Panc1 (cell line): ENCODE results near the gene FAM107A. TPM values are rescaled to one million over a fixed set of nuclear protein-coding genes. Genes with fewer than 3 reads are reported as not detected.

Source experiments
- ATAC-seq: fragments of 200-7000 bp; cut with Tn5 transposase; 2 replicates; pipeline ENCODE4 v1.9.1; 2020; ENCODE audit warnings: mild to moderate bottlenecking, moderate library complexity
- BruUV-seq: library from RNA; stranded (reverse); fragments of 400-500 nt; replicated peaks from 2 replicates; lab custom pipeline; 2021; lab: Mats Ljungman, UMichigan
- CTCF ChIA-PET: fragments of 300-600 bp; sonication (Branson Sonifier 250); formaldehyde crosslinking; loops from one replicate; lab custom pipeline; 2022; ENCODE audit warnings: antibody characterized with exemption; lab: Charles Lee
- POLR2A ChIA-PET: fragments of 300-600 bp; sonication (Branson Sonifier 250); formaldehyde crosslinking; loops from one replicate; lab custom pipeline; 2022; ENCODE audit warnings: antibody characterized with exemption; lab: Charles Lee
- DNase-seq: peaks from one replicate; pipeline ENCODE4 v3.0.0-alpha.2; 2010; ENCODE audit warnings: low read depth, low spot score
- H3K27ac ChIP-seq: 2 replicates; pipeline ENCODE4 v1.5.1; 2011; ENCODE audit warnings: mild to moderate bottlenecking, low read length, inconsistent platforms
- H3K27me3 ChIP-seq: fragments of 200-500 bp; sonication (Bioruptor generic); 2 replicates; pipeline ENCODE4 v1.6.0; 2014; ENCODE audit warnings: low read length, inconsistent platforms; ENCODE audit not compliant: control insufficient read depth, insufficient read depth
- H3K36me3 ChIP-seq: fragments of 200-500 bp; sonication (Bioruptor generic); 2 replicates; pipeline ENCODE4 v1.5.1; 2014; ENCODE audit warnings: inconsistent platforms, mild to moderate bottlenecking, low read length, moderate library complexity; ENCODE audit not compliant: control insufficient read depth, insufficient read depth
- H3K4me1 ChIP-seq: 2 replicates; pipeline ENCODE4 v1.5.1; 2011; ENCODE audit warnings: inconsistent platforms, mild to moderate bottlenecking, low read length, moderate library complexity; ENCODE audit not compliant: control insufficient read depth, insufficient read depth
- H3K4me3 ChIP-seq, 2 experiments: 2 replicates each; pipeline ENCODE4 v1.5.1; 2011 to 2012; ENCODE audit warnings: low read depth in 2 of 2, low read length in 2 of 2, mild to moderate bottlenecking in 2 of 2, inconsistent platforms in 1 of 2, moderate library complexity in 1 of 2
- H3K9me3 ChIP-seq: fragments of 200-500 bp; sonication (Bioruptor generic); 2 replicates; pipeline ENCODE4 v1.5.1; 2014; ENCODE audit warnings: low read depth, mild to moderate bottlenecking, inconsistent platforms, low read length, moderate library complexity; ENCODE audit not compliant: control insufficient read depth, insufficient read depth
- POLR2AphosphoS5 ChIP-seq: IDR thresholded peaks from 2 replicates; pipeline ENCODE4 v1.6.1; 2012; ENCODE audit warnings: mild to moderate bottlenecking, low read depth, low read length, moderate library complexity
- SIN3A ChIP-seq: IDR thresholded peaks from 2 replicates; pipeline ENCODE4 v1.6.1; 2012; ENCODE audit warnings: low read depth, mild to moderate bottlenecking, low read length, moderate library complexity, borderline replicate concordance; ENCODE audit not compliant: insufficient read depth
- TCF7L2 ChIP-seq: IDR thresholded peaks from 2 replicates; pipeline ENCODE4 v1.6.1; 2011; ENCODE audit warnings: mild to moderate bottlenecking, low read depth, low read length, inconsistent platforms
- in situ Hi-C: cut with HindIII; loops from 2 replicates; pipeline ENCODE4 v1.10.0; 2016; ENCODE audit warnings: low sequenced_read_pairs, low pct_unique_long_range_greater_than_20kb
- intact Hi-C: fragments of 100-400 bp; cut with micrococcal nuclease; formaldehyde crosslinking; loops from one replicate; pipeline ENCODE4 v1.10.0; 2022; ENCODE audit not compliant: unreplicated experiment
- total RNA-seq: library from RNA; stranded (reverse); gene quantifications from one replicate; pipeline ENCODE4 v1.2.1, GENCODE V29; 2021; ENCODE audit not compliant: unreplicated experiment
- TF ChIP-seq, protein P1 (sequence below), 2 experiments: IDR thresholded peaks; 2 replicates each; pipeline ENCODE4 v1.6.1; 2011 to 2012; ENCODE audit warnings: low read depth in 2 of 2, control low read depth in 1 of 2, low read length in 1 of 2, mild to moderate bottlenecking in 1 of 2, moderate library complexity in 1 of 2; ENCODE audit not compliant: insufficient read depth in 1 of 2
- TF ChIP-seq, protein P2 (sequence below): fragments of 450-650 bp; IDR thresholded peaks from 2 replicates; pipeline ENCODE4 v1.5.1; 2017; ENCODE audit warnings: mild to moderate bottlenecking

FAM107A gene
- total RNA-seq, 1 experiment from 2014 or later = 0.08 TPM

DNA sequence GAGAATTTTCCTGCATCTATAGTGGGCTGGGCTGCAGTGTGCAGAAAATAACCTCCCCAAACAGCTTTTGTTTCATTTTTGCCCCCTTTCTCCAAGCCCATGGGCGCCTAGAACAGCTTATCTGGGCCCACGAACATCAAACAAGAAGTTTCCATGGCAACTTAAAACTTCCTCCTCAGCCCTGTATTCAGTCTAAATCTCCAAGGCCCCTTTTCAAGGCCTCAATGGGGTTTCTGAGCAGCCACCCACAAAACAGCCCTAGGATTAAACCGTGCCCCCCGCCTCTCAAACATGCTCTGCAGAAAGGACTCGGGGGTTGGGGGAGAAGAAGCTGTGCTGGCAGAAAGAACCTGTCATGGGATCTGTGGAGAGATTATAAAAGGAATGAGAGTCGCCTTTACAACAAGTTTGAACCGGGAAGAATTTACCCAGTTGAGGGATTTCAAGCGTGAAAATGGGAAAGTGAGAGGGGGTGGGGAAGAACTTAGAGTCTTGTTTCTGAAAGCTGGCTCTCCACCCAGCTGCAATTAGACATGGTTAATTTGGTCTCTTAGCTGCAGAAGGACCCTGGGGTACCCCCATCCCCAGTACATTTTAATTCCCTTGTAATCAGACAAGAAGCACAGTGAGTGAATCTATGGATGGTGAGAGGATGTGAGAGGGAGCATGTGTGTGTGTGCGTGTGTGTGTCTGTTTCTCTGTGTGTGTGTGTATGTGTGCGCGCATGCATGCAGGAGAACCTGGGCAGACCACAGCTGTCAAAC, 4.3 kb upstream of the FAM107A start:
- BruUV-seq = no TSS peak
- ATAC-seq (no peak), DNase-seq (no peak)
- in situ Hi-C loops (no loop called here), intact Hi-C loops (no loop called here)
- no peaks in the 10 kb centered on the region for H3K9me3 ChIP-seq
- POLR2A ChIA-PET = no interaction called here
- H3K4me1 ChIP-seq = peaks cover 10% of the 10 kb centered on the region; the same call in 1 of the 2 replicates
- H3K27ac ChIP-seq = no peak overlapping the region
- H3K36me3 ChIP-seq = no peaks in the 10 kb centered on the region
- CTCF ChIA-PET = no interaction called here
- no peak for TF ChIP-seq TCF7L2
- TF ChIP-seq SIN3A = no peak
- TF ChIP-seq POLR2AphosphoS5 = no peak
- TF ChIP-seq, protein P1, sequence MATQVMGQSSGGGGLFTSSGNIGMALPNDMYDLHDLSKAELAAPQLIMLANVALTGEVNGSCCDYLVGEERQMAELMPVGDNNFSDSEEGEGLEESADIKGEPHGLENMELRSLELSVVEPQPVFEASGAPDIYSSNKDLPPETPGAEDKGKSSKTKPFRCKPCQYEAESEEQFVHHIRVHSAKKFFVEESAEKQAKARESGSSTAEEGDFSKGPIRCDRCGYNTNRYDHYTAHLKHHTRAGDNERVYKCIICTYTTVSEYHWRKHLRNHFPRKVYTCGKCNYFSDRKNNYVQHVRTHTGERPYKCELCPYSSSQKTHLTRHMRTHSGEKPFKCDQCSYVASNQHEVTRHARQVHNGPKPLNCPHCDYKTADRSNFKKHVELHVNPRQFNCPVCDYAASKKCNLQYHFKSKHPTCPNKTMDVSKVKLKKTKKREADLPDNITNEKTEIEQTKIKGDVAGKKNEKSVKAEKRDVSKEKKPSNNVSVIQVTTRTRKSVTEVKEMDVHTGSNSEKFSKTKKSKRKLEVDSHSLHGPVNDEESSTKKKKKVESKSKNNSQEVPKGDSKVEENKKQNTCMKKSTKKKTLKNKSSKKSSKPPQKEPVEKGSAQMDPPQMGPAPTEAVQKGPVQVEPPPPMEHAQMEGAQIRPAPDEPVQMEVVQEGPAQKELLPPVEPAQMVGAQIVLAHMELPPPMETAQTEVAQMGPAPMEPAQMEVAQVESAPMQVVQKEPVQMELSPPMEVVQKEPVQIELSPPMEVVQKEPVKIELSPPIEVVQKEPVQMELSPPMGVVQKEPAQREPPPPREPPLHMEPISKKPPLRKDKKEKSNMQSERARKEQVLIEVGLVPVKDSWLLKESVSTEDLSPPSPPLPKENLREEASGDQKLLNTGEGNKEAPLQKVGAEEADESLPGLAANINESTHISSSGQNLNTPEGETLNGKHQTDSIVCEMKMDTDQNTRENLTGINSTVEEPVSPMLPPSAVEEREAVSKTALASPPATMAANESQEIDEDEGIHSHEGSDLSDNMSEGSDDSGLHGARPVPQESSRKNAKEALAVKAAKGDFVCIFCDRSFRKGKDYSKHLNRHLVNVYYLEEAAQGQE (IDR thresholded peaks at IDR 0.05; ENCODE audit: insufficient read depth in 1 of 2, low read depth in 2 of 2, low read length in 1 of 2) = no peak
- TF ChIP-seq, protein P2, sequence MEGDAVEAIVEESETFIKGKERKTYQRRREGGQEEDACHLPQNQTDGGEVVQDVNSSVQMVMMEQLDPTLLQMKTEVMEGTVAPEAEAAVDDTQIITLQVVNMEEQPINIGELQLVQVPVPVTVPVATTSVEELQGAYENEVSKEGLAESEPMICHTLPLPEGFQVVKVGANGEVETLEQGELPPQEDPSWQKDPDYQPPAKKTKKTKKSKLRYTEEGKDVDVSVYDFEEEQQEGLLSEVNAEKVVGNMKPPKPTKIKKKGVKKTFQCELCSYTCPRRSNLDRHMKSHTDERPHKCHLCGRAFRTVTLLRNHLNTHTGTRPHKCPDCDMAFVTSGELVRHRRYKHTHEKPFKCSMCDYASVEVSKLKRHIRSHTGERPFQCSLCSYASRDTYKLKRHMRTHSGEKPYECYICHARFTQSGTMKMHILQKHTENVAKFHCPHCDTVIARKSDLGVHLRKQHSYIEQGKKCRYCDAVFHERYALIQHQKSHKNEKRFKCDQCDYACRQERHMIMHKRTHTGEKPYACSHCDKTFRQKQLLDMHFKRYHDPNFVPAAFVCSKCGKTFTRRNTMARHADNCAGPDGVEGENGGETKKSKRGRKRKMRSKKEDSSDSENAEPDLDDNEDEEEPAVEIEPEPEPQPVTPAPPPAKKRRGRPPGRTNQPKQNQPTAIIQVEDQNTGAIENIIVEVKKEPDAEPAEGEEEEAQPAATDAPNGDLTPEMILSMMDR = no peak
- H3K4me3 ChIP-seq = no peak overlapping the region
- H3K27me3 ChIP-seq = no peaks in the 10 kb centered on the region

DNA sequence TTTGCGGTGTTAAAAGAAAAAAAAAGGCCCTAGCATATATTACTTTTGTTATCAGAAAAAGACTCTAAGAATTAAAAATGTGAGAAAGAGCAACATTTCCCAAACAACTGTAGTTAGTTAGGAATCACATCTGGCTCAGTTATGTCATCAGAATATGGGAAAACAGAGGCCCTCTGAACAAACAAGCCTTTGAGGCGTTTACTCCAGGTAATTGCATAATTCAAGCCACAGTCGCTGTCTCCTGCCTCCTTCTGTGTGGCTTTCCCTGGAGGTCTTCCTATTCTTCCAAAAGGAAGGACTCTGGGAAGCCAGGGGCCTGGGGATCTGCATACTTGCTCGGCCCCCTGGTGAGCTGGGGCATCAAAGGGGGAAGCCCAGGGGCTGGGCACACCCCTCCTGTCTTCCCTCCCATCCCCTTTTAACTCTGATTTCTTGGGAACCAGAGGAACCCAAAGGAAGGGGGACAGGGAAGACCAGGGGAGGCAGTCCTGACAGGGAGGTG, 3.7 kb upstream of the FAM107A start:
- Histone ChIP-seq H3K36me3 (no peaks in the 10 kb centered on the region), H3K27ac (no peak overlapping the region), H3K4me3 (no peak overlapping the region), H3K9me3 (no peaks in the 10 kb centered on the region), H3K27me3 (no peaks in the 10 kb centered on the region), H3K4me1 (peaks cover 7% of the 10 kb centered on the region; the same call in 1 of the 2 replicates)
- in situ Hi-C loops (no loop called here), intact Hi-C loops (no loop called here)
- DNase-seq (no peak), ATAC-seq (no peak)
- TF ChIP-seq, protein P2 = no peak
- no peak for TF ChIP-seq TCF7L2
- TF ChIP-seq, protein P1 (IDR thresholded peaks at IDR 0.05; ENCODE audit: insufficient read depth in 1 of 2, low read depth in 2 of 2, low read length in 1 of 2) = no peak
- no peak for TF ChIP-seq SIN3A
- TF ChIP-seq POLR2AphosphoS5 = no peak
- no TSS peak for BruUV-seq
- ChIA-PET POLR2A (no interaction called here), CTCF (interaction anchor here (0.7 kb wide), 1 partner anchor 50 kb away, joined by 5 read pairs; no protein-coding TSS in a partner anchor)
